HUES6 (cell line): Measurements from ENCODE around the gene TBCD.
A peak's percentile ranks its signal among the peaks of the same experiment; 100 is the strongest.

Experiments
- H3K27ac ChIP-seq: 2 replicates; pipeline ENCODE4 v1.7.0; 2013; ENCODE audit warnings: low read depth, mild to moderate bottlenecking, low read length, inconsistent platforms
- H3K27me3 ChIP-seq: 2 replicates; pipeline ENCODE4 v1.6.1; 2013; ENCODE audit warnings: low read length; ENCODE audit not compliant: control insufficient read depth, insufficient read depth
- H3K36me3 ChIP-seq: 2 replicates; pipeline ENCODE4 v1.6.1; 2013; ENCODE audit warnings: low read length; ENCODE audit not compliant: control insufficient read depth, insufficient read depth
- H3K4me1 ChIP-seq: 2 replicates; pipeline ENCODE4 v1.6.1; 2013; ENCODE audit warnings: low read length; ENCODE audit not compliant: control insufficient read depth, insufficient read depth
- H3K4me3 ChIP-seq: 2 replicates; pipeline ENCODE4 v1.5.1; 2013; ENCODE audit warnings: low read depth, low read length
- H3K9ac ChIP-seq: one replicate; pipeline ENCODE4 v1.6.1; 2013; ENCODE audit warnings: mild to moderate bottlenecking, low read length
- H3K9me3 ChIP-seq: 2 replicates; pipeline ENCODE4 v1.6.1; 2013; ENCODE audit warnings: low read depth, low read length; ENCODE audit not compliant: control insufficient read depth, insufficient read depth

The TBCD gene

DNA sequence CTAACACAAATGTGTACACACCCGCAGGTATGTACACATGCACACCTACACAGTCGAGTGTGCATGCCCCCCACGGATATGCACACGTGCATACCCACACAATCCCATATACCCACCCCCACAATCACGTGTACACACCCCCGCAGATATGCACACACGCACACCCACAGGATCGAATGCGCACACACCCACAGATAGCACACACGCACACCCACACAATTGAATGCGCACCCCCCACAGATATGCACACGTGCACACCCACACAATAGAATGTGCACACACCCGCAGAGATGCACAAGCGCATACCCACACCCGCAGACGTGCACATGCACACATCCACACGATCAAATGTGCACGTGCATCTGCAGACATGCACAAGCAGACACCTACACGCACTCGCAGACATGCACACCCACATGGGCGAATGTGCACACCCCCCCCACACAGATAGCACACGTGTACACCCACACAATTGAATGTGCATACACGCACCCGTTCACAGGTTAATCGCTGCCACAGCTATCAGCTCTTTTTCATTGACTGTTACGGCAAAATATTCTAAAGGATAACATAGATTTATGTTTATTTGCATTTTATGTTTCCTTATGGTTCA is 77.1 kb downstream of the TBCD start:
- no peaks in the 10 kb centered on the region for H3K4me1 ChIP-seq
- peaks cover 39% of the 10 kb centered on the region for H3K36me3 ChIP-seq
- H3K27ac ChIP-seq: no peak overlapping the region

DNA sequence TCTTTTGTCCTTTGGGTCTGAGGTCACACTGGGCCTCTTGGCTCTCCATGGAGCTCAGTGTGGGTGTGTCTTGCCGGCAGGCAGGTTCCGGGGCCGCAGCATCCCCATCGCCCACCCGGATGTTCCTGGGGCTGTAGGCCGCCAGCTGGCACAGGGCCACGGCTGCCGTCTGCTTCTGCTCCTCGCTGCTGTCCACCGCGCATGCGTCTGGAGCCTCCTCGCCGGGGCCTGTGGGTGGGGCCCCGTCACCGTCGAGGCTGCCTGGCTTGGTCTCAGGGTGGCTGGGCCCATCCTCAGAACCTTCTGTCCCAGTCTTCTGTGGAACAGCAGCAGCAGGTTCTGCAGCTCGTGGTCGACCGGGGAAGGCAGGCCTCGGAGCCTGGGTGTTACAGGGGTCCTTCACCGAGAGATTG is 78.4 kb downstream of the TBCD start:
- Histone ChIP-seq H3K4me3 (no peak overlapping the region), H3K9ac (no peak overlapping the region), H3K4me1 (no peaks in the 10 kb centered on the region), H3K36me3 (peaks cover 39% of the 10 kb centered on the region), H3K27me3 (no peaks in the 10 kb centered on the region), H3K27ac (no peak overlapping the region), H3K9me3 (no peaks in the 10 kb centered on the region)

More for the DNA sequence above, 77.1 kb downstream of the TBCD start:
- Histone ChIP-seq H3K9me3 (no peaks in the 10 kb centered on the region), H3K4me3 (no peak overlapping the region), H3K27me3 (no peaks in the 10 kb centered on the region), H3K9ac (no peak overlapping the region)

DNA sequence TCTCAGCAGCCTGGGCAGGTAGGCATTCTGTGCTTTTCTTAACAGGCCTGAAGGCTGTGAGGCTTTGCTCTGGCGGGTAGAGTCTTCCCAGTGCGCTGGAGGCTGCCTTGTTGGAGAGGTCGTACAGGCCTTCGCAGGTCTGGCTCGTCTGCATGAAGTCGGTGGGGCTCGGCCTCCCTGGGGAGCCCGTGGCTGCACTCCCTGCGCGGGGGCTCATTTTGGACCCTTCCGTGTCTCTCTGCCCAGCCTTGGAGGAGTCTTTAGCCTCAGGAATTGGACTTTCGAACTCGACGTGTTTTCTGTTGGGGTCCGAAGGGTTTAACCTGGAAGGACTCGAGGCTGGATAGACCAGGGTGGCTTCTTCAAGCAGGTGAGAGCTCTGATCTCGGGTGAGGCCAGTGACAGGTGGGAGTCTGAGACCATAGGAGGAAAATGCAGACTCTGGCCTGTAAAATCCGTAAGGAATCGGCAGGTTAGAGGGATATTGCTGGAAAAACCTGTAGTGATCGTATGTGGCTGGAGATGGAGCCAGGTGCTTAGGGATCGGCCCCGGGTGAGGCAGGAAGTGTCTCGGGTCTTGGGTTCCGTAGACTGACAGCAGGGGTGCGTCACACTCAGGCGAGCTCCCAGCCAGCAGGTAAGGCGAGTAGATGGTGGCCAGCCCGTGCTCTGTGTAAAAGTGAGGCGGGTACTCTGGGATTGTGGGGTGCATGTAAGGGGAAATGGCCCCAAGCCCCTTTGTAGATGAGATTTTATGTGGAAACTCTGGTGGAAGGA is 79.4 kb downstream of the TBCD start:
- H3K9ac ChIP-seq: no peak overlapping the region
- peaks cover 4% of the 10 kb centered on the region for H3K4me1 ChIP-seq
- H3K27me3 ChIP-seq: no peaks in the 10 kb centered on the region
- no peak overlapping the region for H3K4me3 ChIP-seq
- H3K27ac ChIP-seq: peak overlapping the region; percentile 10; the same call in 1 of the 2 replicates
- peaks cover 39% of the 10 kb centered on the region for H3K36me3 ChIP-seq
- H3K9me3 ChIP-seq: no peaks in the 10 kb centered on the region

- Histone ChIP-seq H3K36me3 (peaks cover 39% of the 10 kb centered on the region), H3K9ac (no peak overlapping the region)
Observed at GRCh38 chr17:82831818-82832200, 79.9 kb downstream of the TBCD start.

GRCh38 chr17:82832411-82832810 is 80.5 kb downstream of the TBCD start:
- Histone ChIP-seq H3K9me3 (no peaks in the 10 kb centered on the region), H3K4me3 (no peak overlapping the region), H3K4me1 (peaks cover 12% of the 10 kb centered on the region), H3K27me3 (no peaks in the 10 kb centered on the region), H3K36me3 (peaks cover 35% of the 10 kb centered on the region), H3K9ac (no peak overlapping the region), H3K27ac (no peak overlapping the region)

More at GRCh38 chr17:82831818-82832200, 79.9 kb downstream of the TBCD start:
- Histone ChIP-seq H3K9me3 (no peaks in the 10 kb centered on the region), H3K27ac (no peak overlapping the region), H3K4me3 (no peak overlapping the region), H3K4me1 (peaks cover 9% of the 10 kb centered on the region), H3K27me3 (no peaks in the 10 kb centered on the region)

- no peak overlapping the region for H3K4me3 ChIP-seq
- H3K27me3 ChIP-seq: no peaks in the 10 kb centered on the region
- H3K27ac ChIP-seq: no peak overlapping the region
- no peaks in the 10 kb centered on the region for H3K9me3 ChIP-seq
- H3K36me3 ChIP-seq: peaks cover 33% of the 10 kb centered on the region
- H3K4me1 ChIP-seq: peaks cover 16% of the 10 kb centered on the region
- no peak overlapping the region for H3K9ac ChIP-seq
Observed at GRCh38 chr17:82832881-82833475, 81.1 kb downstream of the TBCD start.

DNA sequence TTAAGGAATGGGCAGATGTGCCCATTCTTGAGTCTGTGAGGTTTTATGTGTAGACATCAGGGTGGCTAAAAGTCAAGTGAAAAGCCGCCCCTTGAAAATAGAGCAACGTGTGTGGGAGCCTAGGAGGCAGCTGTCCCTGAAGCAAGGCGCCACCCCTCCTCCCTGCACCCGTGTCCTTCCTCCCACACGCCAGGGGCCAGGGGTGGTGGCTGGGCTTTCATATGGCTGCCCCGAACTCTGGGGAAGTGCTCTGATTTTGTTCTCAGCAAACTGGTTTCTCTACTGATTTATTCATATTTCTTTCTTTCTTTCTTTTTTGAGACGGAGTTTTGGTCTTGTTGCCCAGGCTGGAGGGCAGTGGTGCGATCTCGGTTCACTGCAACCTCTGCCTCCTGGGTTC is 83.3 kb downstream of the TBCD start:
- H3K9ac ChIP-seq: no peak overlapping the region
- H3K36me3 ChIP-seq: peaks cover 19% of the 10 kb centered on the region
- H3K27me3 ChIP-seq: no peaks in the 10 kb centered on the region
- H3K4me1 ChIP-seq: peaks cover 32% of the 10 kb centered on the region
- H3K27ac ChIP-seq: no peak overlapping the region
- H3K4me3 ChIP-seq: no peak overlapping the region
- no peaks in the 10 kb centered on the region for H3K9me3 ChIP-seq

- no peak overlapping the region for H3K27ac ChIP-seq
- no peaks in the 10 kb centered on the region for H3K9me3 ChIP-seq
- H3K4me3 ChIP-seq: no peak overlapping the region
- H3K4me1 ChIP-seq: peaks cover 38% of the 10 kb centered on the region
- H3K36me3 ChIP-seq: peaks cover 16% of the 10 kb centered on the region
- no peak overlapping the region for H3K9ac ChIP-seq
- no peaks in the 10 kb centered on the region for H3K27me3 ChIP-seq
Observed at GRCh38 chr17:82835766-82836512, 84.1 kb downstream of the TBCD start.

DNA sequence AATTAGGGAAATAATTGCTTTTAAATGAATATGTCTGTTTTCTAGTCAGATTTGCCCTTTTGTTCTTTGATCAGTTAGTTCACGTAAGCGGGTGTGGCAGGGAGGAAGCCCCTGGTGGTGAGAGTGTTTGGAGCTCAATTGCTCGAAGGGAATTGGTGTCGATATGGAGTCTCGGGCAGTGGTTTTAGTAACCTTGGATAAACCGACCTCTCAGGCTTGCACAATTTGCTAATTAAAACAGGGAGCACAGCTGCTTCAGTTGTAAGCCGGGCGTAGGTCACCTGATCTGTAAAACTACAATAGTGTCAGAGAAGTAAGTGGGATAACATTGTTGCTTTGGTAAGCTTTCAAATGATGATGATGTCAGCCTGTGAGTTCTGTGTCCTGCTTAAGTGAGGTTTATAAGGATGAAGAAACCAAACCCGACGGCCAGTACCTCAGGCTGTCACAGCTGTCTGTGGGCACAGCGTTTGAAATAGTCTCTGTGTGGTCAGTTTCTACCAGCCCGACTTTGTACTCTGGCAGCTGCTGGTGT is 85.0 kb downstream of the TBCD start:
- Histone ChIP-seq H3K27ac (no peak overlapping the region), H3K27me3 (no peaks in the 10 kb centered on the region), H3K9me3 (no peaks in the 10 kb centered on the region), H3K4me1 (peaks cover 38% of the 10 kb centered on the region), H3K4me3 (no peak overlapping the region), H3K9ac (no peak overlapping the region), H3K36me3 (peaks cover 10% of the 10 kb centered on the region; the same call in 1 of the 2 replicates)

GRCh38 chr17:82837586-82838320 is 85.9 kb downstream of the TBCD start:
- Histone ChIP-seq H3K9ac (no peak overlapping the region), H3K27ac (no peak overlapping the region), H3K4me1 (peaks cover 38% of the 10 kb centered on the region), H3K4me3 (no peak overlapping the region), H3K9me3 (no peaks in the 10 kb centered on the region), H3K27me3 (no peaks in the 10 kb centered on the region), H3K36me3 (peaks cover 10% of the 10 kb centered on the region; the same call in 1 of the 2 replicates)
